K562 (cell line): ENCODE data around the gene GLDC. TPM values are rescaled to one million over a fixed set of nuclear protein-coding genes. Genes with fewer than 3 reads are reported as not detected.

Source experiments
- ATAC-seq: fragments of 200-7000 bp; cut with Tn5 transposase; 3 replicates; pipeline ENCODE4 v1.9.1; 2020; ENCODE audit warnings: moderate library complexity
- BruUV-seq: library from RNA; stranded (reverse); fragments of 400-500 nt; replicated peaks from 2 replicates; lab custom pipeline; 2021; lab: Mats Ljungman, UMichigan
- CTCF ChIA-PET: fragments of 300-600 bp; formaldehyde crosslinking; extraction: SDS; loops from one replicate; lab custom pipeline; 2021; ENCODE audit warnings: low intra/inter-chr PET ratio; lab: Yijun Ruan, JAX
- POLR2A ChIA-PET: fragments of 300-600, 350-650 bp; sonication (Branson Sonifier 250); formaldehyde crosslinking; extraction: SDS; loops from one replicate; lab custom pipeline; 2021; ENCODE audit warnings: antibody characterized with exemption, inconsistent platforms; lab: Yijun Ruan, JAX
- DNase-seq, 4 experiments: peaks; one replicate each; pipeline versions ENCODE4 v3.0.0 to v3.0.0-alpha.2; 2011 to 2018; ENCODE audit warnings: low spot score in 3 of 4, mixed read lengths in 3 of 4; ENCODE audit errors: extremely low read depth in 1 of 4
- FAIRE-seq: peaks from 2 replicates; lab custom pipeline; 2011; peaks lifted over from hg19 to GRCh38; lab: Jason Lieb, UNC
- H2AFZ ChIP-seq: 2 replicates; pipeline ENCODE4 v1.6.0; 2011; ENCODE audit warnings: low read depth, low read length, control low read depth, inconsistent platforms
- H3K27ac ChIP-seq: fragments of 200-600 bp; 3 replicates; pipeline ENCODE4 v1.8.0; 2011; ENCODE audit warnings: low read depth, mild to moderate bottlenecking, control low read depth, inconsistent platforms, low read length, moderate library complexity, mixed read lengths; ENCODE audit errors: extremely low read depth
- H3K27me3 ChIP-seq, 2 experiments: fragments of 300-600 bp in 1 of 2; 2 replicates in 1 of 2; 3 replicates in 1 of 2; pipeline versions ENCODE4 v1.6.0 to v1.8.0; 2011; ENCODE audit warnings: inconsistent platforms in 2 of 2, low read length in 2 of 2, mild to moderate bottlenecking in 1 of 2, mixed read lengths in 1 of 2, moderate library complexity in 1 of 2; ENCODE audit not compliant: control insufficient read depth in 2 of 2, insufficient read depth in 2 of 2
- H3K36me3 ChIP-seq: fragments of 300-600 bp; 3 replicates; pipeline ENCODE4 v1.8.0; 2011; ENCODE audit warnings: mild to moderate bottlenecking, low read length, inconsistent platforms; ENCODE audit not compliant: control insufficient read depth, insufficient read depth
- H3K4me1 ChIP-seq, 2 experiments: fragments of 200-600 bp in 1 of 2; replicated peaks in 1 of 2; 2 replicates in 1 of 2; 3 replicates in 1 of 2; pipeline versions ENCODE4 v1.5.1 to v1.8.0; 2011; ENCODE audit warnings: inconsistent platforms in 2 of 2, low read length in 2 of 2, mild to moderate bottlenecking in 1 of 2, mixed read lengths in 1 of 2, moderate library complexity in 1 of 2; ENCODE audit not compliant: control insufficient read depth in 2 of 2, insufficient read depth in 2 of 2
- H3K4me2 ChIP-seq: 2 replicates; pipeline ENCODE4 v1.6.1; 2011; ENCODE audit warnings: low read length, control low read depth, inconsistent platforms, mixed read lengths; ENCODE audit not compliant: insufficient read depth
- H3K4me3 ChIP-seq: fragments of 200-600 bp; sonication (generic), shearing (Covaris generic); 2 replicates; pipeline ENCODE4 v1.5.1; 2016; ENCODE audit warnings: control low read depth, inconsistent platforms
- H3K79me2 ChIP-seq: fragments of 200-600 bp; 3 replicates; pipeline ENCODE4 v1.8.0; 2011; ENCODE audit warnings: low read length, inconsistent platforms; ENCODE audit not compliant: control insufficient read depth, insufficient read depth
- H3K9ac ChIP-seq, 2 experiments: 2 replicates each; pipeline versions ENCODE4 v1.6.0 to v1.6.1; 2011; ENCODE audit warnings: low read depth in 2 of 2, low read length in 2 of 2, control low read depth in 1 of 2, inconsistent platforms in 1 of 2, mild to moderate bottlenecking in 1 of 2, mixed read lengths in 1 of 2; ENCODE audit not compliant: insufficient read depth in 1 of 2
- H3K9me1 ChIP-seq: one replicate; pipeline ENCODE4 v1.6.0; 2011; ENCODE audit warnings: inconsistent platforms, mild to moderate bottlenecking, low read length, moderate library complexity; ENCODE audit not compliant: control insufficient read depth, insufficient read depth
- H3K9me3 ChIP-seq: replicated peaks from 2 replicates; pipeline ENCODE4 v1.5.1; 2011; ENCODE audit warnings: low read depth, low read length, inconsistent platforms; ENCODE audit not compliant: control insufficient read depth, insufficient read depth
- H4K20me1 ChIP-seq: replicated peaks from 2 replicates; pipeline ENCODE4 v1.6.1; 2011; ENCODE audit warnings: low read length, inconsistent platforms, mixed read lengths; ENCODE audit not compliant: control insufficient read depth, insufficient read depth
- POLR3G ChIP-seq: IDR thresholded peaks from 2 replicates; pipeline ENCODE4 v1.6.1; 2011; ENCODE audit not compliant: insufficient read length, insufficient replicate concordance; ENCODE audit errors: extremely low read depth
- ZNF175 ChIP-seq: fragments of 200-800 bp; sonication (Bioruptor generic); IDR thresholded peaks from 2 replicates; pipeline ENCODE4 v1.6.1; 2016; ENCODE audit warnings: low read depth, mild to moderate bottlenecking, missing genetic modification characterization, missing compliant biosample characterization
- WGBS: fragments of 100-300 bp; shearing (Covaris generic); methylation state at CpG from one replicate; pipeline ENCODE4 v1.1.6; 2016; ENCODE audit warnings: low coverage, mixed read lengths; ENCODE audit not compliant: insufficient coverage; ENCODE audit errors: missing lambda C conversion rate; 5-methylcytosine and 5-hydroxymethylcytosine counted together
- in situ Hi-C: fragments of 300-500 bp; cut with MboI; formaldehyde crosslinking; loops from 4 replicates; pipeline ENCODE4 v1.15.0; 2018; ENCODE audit warnings: inconsistent platforms, mixed read lengths
- intact Hi-C: fragments of 100-400 bp; cut with micrococcal nuclease; formaldehyde crosslinking; loops from 2 replicates; pipeline ENCODE4 v1.14.2; 2022
- polyA plus RNA-seq, 8 experiments: library from polyadenylated mRNA; depleted of rRNA in 4 of 8; stranded (reverse) in 5 of 8; unstranded in 3 of 8; fragments of >200 nt; fragmentation: Nextera tagmentation in 2 of 8; fragmentation: Illumina TruSeq in 1 of 8; extraction: Ambion mirVana in 2 of 8; extraction: Trizol in 1 of 8; gene quantifications; 2 replicates each; pipeline versions ENCODE4 v1.2.1 to v1.2.3, GENCODE V29; 2011 to 2014; ENCODE audit warnings: inconsistent platforms in 1 of 8, missing spikeins in 1 of 8
- total RNA-seq, 7 experiments: library from RNA; depleted of rRNA in 6 of 7; stranded (reverse); fragments of >200 nt in 6 of 7; fragmentation: Illumina TruSeq in 2 of 7; extraction: Trizol in 2 of 7; gene quantifications; 2 replicates each; pipeline versions ENCODE4 v1.2.1 to v1.2.3, GENCODE V29; 2011 to 2021; ENCODE audit warnings: low replicate concordance in 1 of 7
- TF ChIP-seq, protein P1 (sequence below): sonication (generic); formaldehyde crosslinking; IDR thresholded peaks from 2 replicates; pipeline ENCODE4 v1.8.1; 2023; ENCODE audit warnings: mild to moderate bottlenecking, missing genetic modification reagents

The GLDC gene
- total and polyA plus RNA-seq, 9 of the 15 experiments (the other 6 are each of a cell fraction or from before 2014, with no cell fraction given): 0.03 to 0.27 (median 0.08) TPM; not detected in 6

- Histone ChIP-seq H3K9ac (no peak overlapping the region), H3K36me3 (no peaks in the 10 kb centered on the region), H2AFZ (no peak overlapping the region), H3K79me2 (no peaks in the 10 kb centered on the region), H3K27me3 (peaks cover 8 to 23% of the 10 kb centered on the region in 2 experiments; a peak in 4 of 5 replicates), H3K4me3 (no peak overlapping the region), H3K9me1 (no peaks in the 10 kb centered on the region), H3K4me2 (no peak overlapping the region), H4K20me1 (no peaks in the 10 kb centered on the region), H3K27ac (no peak overlapping the region), H3K4me1 (no peaks in the 10 kb centered on the region)
- WGBS: 0% methylated on average over 5 of the region's 8 CpGs
- no peak for FAIRE-seq
- POLR2A ChIA-PET: no interaction called here
- ATAC-seq: no peak
- in situ Hi-C loops (no loop called here), intact Hi-C loops (no loop called here)
- CTCF ChIA-PET: no interaction called here
- no TSS peak for BruUV-seq
- no peak for DNase-seq
- TF ChIP-seq, protein P1, sequence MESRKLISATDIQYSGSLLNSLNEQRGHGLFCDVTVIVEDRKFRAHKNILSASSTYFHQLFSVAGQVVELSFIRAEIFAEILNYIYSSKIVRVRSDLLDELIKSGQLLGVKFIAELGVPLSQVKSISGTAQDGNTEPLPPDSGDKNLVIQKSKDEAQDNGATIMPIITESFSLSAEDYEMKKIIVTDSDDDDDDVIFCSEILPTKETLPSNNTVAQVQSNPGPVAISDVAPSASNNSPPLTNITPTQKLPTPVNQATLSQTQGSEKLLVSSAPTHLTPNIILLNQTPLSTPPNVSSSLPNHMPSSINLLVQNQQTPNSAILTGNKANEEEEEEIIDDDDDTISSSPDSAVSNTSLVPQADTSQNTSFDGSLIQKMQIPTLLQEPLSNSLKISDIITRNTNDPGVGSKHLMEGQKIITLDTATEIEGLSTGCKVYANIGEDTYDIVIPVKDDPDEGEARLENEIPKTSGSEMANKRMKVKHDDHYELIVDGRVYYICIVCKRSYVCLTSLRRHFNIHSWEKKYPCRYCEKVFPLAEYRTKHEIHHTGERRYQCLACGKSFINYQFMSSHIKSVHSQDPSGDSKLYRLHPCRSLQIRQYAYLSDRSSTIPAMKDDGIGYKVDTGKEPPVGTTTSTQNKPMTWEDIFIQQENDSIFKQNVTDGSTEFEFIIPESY (CRISPR knock-in tag): no peak
- TF ChIP-seq POLR3G (no peak), ZNF175 (CRISPR knock-in tag) (no peak)
- TF ChIP-seq, all 486 proteins: peak for 0
- no peaks in the 10 kb centered on the region for H3K9me3 ChIP-seq
These were observed 100.4 kb downstream of the GLDC start for GRCh38 chr9:6545017-6545691.
